Keratinocyte (primary cell): Measurements from ENCODE around the gene C12orf60. TPM values are rescaled to one million over a fixed set of nuclear protein-coding genes. Genes with fewer than 3 reads are reported as not detected.

Experiments
- DNase-seq: peaks from one replicate; pipeline ENCODE4 v3.0.0-alpha.2; 2011; ENCODE audit warnings: low read depth, missing footprints, low spot score
- FAIRE-seq: peaks from 2 replicates; lab custom pipeline; 2011; peaks lifted over from hg19 to GRCh38; lab: Jason Lieb, UNC
- H2AFZ ChIP-seq: 2 replicates; pipeline ENCODE4 v1.6.0; 2012; ENCODE audit warnings: low read length, control low read depth, inconsistent platforms; ENCODE audit not compliant: control insufficient read depth
- H3K27ac ChIP-seq: 2 replicates; pipeline ENCODE4 v1.5.1; 2011; ENCODE audit warnings: low read length; ENCODE audit not compliant: control insufficient read depth, insufficient read depth
- H3K27me3 ChIP-seq: 3 replicates; pipeline ENCODE4 v1.6.0; 2011; ENCODE audit warnings: low read length; ENCODE audit not compliant: control insufficient read depth, insufficient read depth; ENCODE audit errors: extremely low read depth
- H3K36me3 ChIP-seq, 2 experiments: 2 replicates in 1 of 2; 3 replicates in 1 of 2; pipeline ENCODE4 v1.5.1; 2011; ENCODE audit warnings: low read length in 2 of 2, mild to moderate bottlenecking in 1 of 2; ENCODE audit not compliant: control insufficient read depth in 2 of 2, insufficient read depth in 2 of 2; ENCODE audit errors: extremely low read depth in 1 of 2
- H3K4me1 ChIP-seq: 3 replicates; pipeline ENCODE4 v1.5.1; 2011; ENCODE audit warnings: low read length; ENCODE audit not compliant: control insufficient read depth, insufficient read depth; ENCODE audit errors: extremely low read depth
- H3K4me2 ChIP-seq: 3 replicates; pipeline ENCODE4 v1.6.0; 2011; ENCODE audit warnings: low read depth, low read length; ENCODE audit not compliant: control insufficient read depth, insufficient read depth; ENCODE audit errors: extremely low read depth
- H3K4me3 ChIP-seq, 3 experiments: fragments of 200-600 bp in 1 of 3; sonication (generic) in 1 of 3; 2 replicates in 2 of 3; 3 replicates in 1 of 3; pipeline ENCODE4 v1.5.1; 2011 to 2016; ENCODE audit warnings: low read length in 3 of 3, mild to moderate bottlenecking in 3 of 3, control low read depth in 2 of 3, inconsistent platforms in 1 of 3, low read depth in 1 of 3, mixed read lengths in 1 of 3, mixed run types in 1 of 3, moderate library complexity in 1 of 3; ENCODE audit not compliant: control insufficient read depth in 2 of 3, insufficient read depth in 2 of 3; ENCODE audit errors: extremely low read depth in 1 of 3
- H3K79me2 ChIP-seq: 2 replicates; pipeline ENCODE4 v1.6.0; 2012; ENCODE audit warnings: low read length; ENCODE audit not compliant: control insufficient read depth, insufficient read depth
- H3K9ac ChIP-seq: 3 replicates; pipeline ENCODE4 v1.6.0; 2011; ENCODE audit warnings: low read length; ENCODE audit not compliant: control insufficient read depth, insufficient read depth; ENCODE audit errors: extremely low read depth
- H3K9me1 ChIP-seq: 3 replicates; pipeline ENCODE4 v1.6.0; 2011; ENCODE audit warnings: low read length; ENCODE audit not compliant: control insufficient read depth, insufficient read depth; ENCODE audit errors: extremely low read depth
- H3K9me3 ChIP-seq: 2 replicates; pipeline ENCODE4 v1.5.1; 2012; ENCODE audit warnings: low read depth, low read length; ENCODE audit not compliant: control insufficient read depth
- H4K20me1 ChIP-seq: 3 replicates; pipeline ENCODE4 v1.6.0; 2011; ENCODE audit warnings: low read length; ENCODE audit not compliant: control insufficient read depth, insufficient read depth; ENCODE audit errors: extremely low read depth
- CTCF ChIP-seq, 3 experiments: IDR thresholded peaks in 1 of 3; conservative IDR thresholded peaks in 1 of 3; optimal IDR thresholded peaks in 1 of 3; 2 replicates in 2 of 3; 3 replicates in 1 of 3; pipeline versions ENCODE3 to v1.5.1; 2011; ENCODE audit warnings: low read length in 3 of 3, mild to moderate bottlenecking in 3 of 3, moderate library complexity in 2 of 3, control low read depth in 1 of 3, inconsistent platforms in 1 of 3; ENCODE audit not compliant: insufficient read depth in 2 of 3; ENCODE audit errors: extremely low read depth in 1 of 3
- EZH2 ChIP-seq: IDR thresholded peaks from one replicate; pipeline ENCODE4 v1.6.1; 2012; ENCODE audit warnings: inconsistent platforms, mild to moderate bottlenecking, low read length, moderate library complexity
- dilution Hi-C: fragments of 300-500 bp; cut with MboI; formaldehyde crosslinking; loops from one replicate; pipeline ENCODE4 v1.7.0; 2020; ENCODE audit warnings: low sequenced_read_pairs; ENCODE audit not compliant: extremely low pct_ligation_motif_present
- polyA plus RNA-seq, 5 experiments: library from polyadenylated mRNA; depleted of rRNA in 3 of 5; stranded (reverse) in 3 of 5; stranded (forward) in 1 of 5; unstranded in 1 of 5; fragments of >200 nt; gene quantifications; 1 replicate in 1 of 5; 2 replicates in 3 of 5; 3 replicates in 1 of 5; pipeline versions ENCODE4 v1.2.1 to v1.2.3, GENCODE V29; 2011 to 2012; ENCODE audit warnings: missing spikeins in 2 of 5, low read depth in 1 of 5, low replicate concordance in 1 of 5

C12orf60 gene
- polyA plus RNA-seq, 1 donor (not counting 4 experiments of a cell fraction or from before 2014, with no cell fraction given): 3.2 TPM

GRCh38 chr12:14849661-14850060 lies 46.2 kb downstream of the C12orf60 start:
- Histone ChIP-seq H3K9me1 (no peaks in the 10 kb centered on the region), H3K27me3 (no peaks in the 10 kb centered on the region), H3K4me1 (peaks cover 26% of the 10 kb centered on the region), H3K36me3 (no peaks in the 10 kb centered on the region), H3K79me2 (no peaks in the 10 kb centered on the region), H2AFZ (no peak overlapping the region), H3K4me2 (no peak overlapping the region), H3K4me3 (no peak overlapping the region), H3K9ac (no peak overlapping the region), H3K9me3 (no peaks in the 10 kb centered on the region), H3K27ac (no peak overlapping the region), H4K20me1 (no peaks in the 10 kb centered on the region)
- FAIRE-seq (peak; percentile 55), DNase-seq (no peak)
- TF ChIP-seq EZH2 (no peak), CTCF (optimal IDR thresholded peaks at IDR 0.05 in 1 of 3, IDR thresholded peaks at IDR 0.05 in 1 of 3, conservative IDR thresholded peaks at IDR 0.05 in 1 of 3; ENCODE audit: extremely low read depth in 1 of 3, insufficient read depth in 2 of 3, low read length in 3 of 3) (no peak)
- dilution Hi-C loops: no loop called here

GRCh38 chr12:14850929-14851663 lies 47.6 kb downstream of the C12orf60 start:
- Histone ChIP-seq H4K20me1 (no peaks in the 10 kb centered on the region), H3K27me3 (no peaks in the 10 kb centered on the region), H3K4me3 (no peak overlapping the region), H2AFZ (no peak overlapping the region), H3K9me1 (no peaks in the 10 kb centered on the region), H3K9me3 (no peaks in the 10 kb centered on the region), H3K36me3 (no peaks in the 10 kb centered on the region), H3K9ac (no peak overlapping the region), H3K79me2 (no peaks in the 10 kb centered on the region), H3K27ac (no peak overlapping the region), H3K4me2 (no peak overlapping the region), H3K4me1 (peaks cover 26% of the 10 kb centered on the region)
- no peak for FAIRE-seq
- no peak for TF ChIP-seq EZH2
- TF ChIP-seq CTCF (optimal IDR thresholded peaks at IDR 0.05 in 1 of 3, IDR thresholded peaks at IDR 0.05 in 1 of 3, conservative IDR thresholded peaks at IDR 0.05 in 1 of 3; ENCODE audit: extremely low read depth in 1 of 3, insufficient read depth in 2 of 3, low read length in 3 of 3): no peak
- dilution Hi-C loops: no loop called here
- DNase-seq: no peak
